Ectodermal cell (in vitro differentiated cells): ENCODE data around the gene LLPH.

Experiments
- H3K27ac ChIP-seq: 2 replicates; pipeline ENCODE4 v1.7.0; 2013; ENCODE audit warnings: mild to moderate bottlenecking, low read depth, low read length; ENCODE audit not compliant: insufficient read depth, poor library complexity, severe bottlenecking
- H3K27me3 ChIP-seq: 2 replicates; pipeline ENCODE4 v1.7.0; 2013; ENCODE audit warnings: mild to moderate bottlenecking, low read length; ENCODE audit not compliant: insufficient read depth, control insufficient read depth, poor library complexity, severe bottlenecking
- H3K36me3 ChIP-seq: one replicate; pipeline ENCODE4 v1.7.0; 2013; ENCODE audit warnings: low read length; ENCODE audit not compliant: control insufficient read depth, insufficient read depth
- H3K4me1 ChIP-seq: one replicate; pipeline ENCODE4 v1.7.0; 2013; ENCODE audit warnings: low read length; ENCODE audit not compliant: control insufficient read depth, insufficient read depth
- H3K4me3 ChIP-seq: 2 replicates; pipeline ENCODE4 v1.7.0; 2013; ENCODE audit warnings: low read depth, low read length, control low read depth; ENCODE audit not compliant: insufficient read depth
- H3K9me3 ChIP-seq: 2 replicates; pipeline ENCODE4 v1.7.0; 2013; ENCODE audit warnings: mild to moderate bottlenecking, low read length, moderate library complexity; ENCODE audit not compliant: control insufficient read depth
- WGBS, 2 experiments: methylation state at CpG; one replicate each; pipeline ENCODE4 v1.1.7; 2013; ENCODE audit warnings: missing lambda C conversion rate in 2 of 2; 5-methylcytosine and 5-hydroxymethylcytosine counted together

Gene LLPH

GRCh38 chr12:66092559-66093269 lies 37.8 kb downstream of the LLPH start:
- 14 to 29% methylated on average over 1 of the region's 1 CpG for WGBS, 2 experiments
- H3K27ac ChIP-seq, result no peak overlapping the region
- H3K9me3 ChIP-seq, result no peaks in the 10 kb centered on the region
- H3K36me3 ChIP-seq, result no peaks in the 10 kb centered on the region
- no peak overlapping the region for H3K4me3 ChIP-seq
- no peaks in the 10 kb centered on the region for H3K4me1 ChIP-seq
- no peaks in the 10 kb centered on the region for H3K27me3 ChIP-seq

- Histone ChIP-seq H3K27me3 (no peaks in the 10 kb centered on the region), H3K9me3 (no peaks in the 10 kb centered on the region), H3K27ac (no peak overlapping the region), H3K36me3 (no peaks in the 10 kb centered on the region), H3K4me1 (no peaks in the 10 kb centered on the region), H3K4me3 (no peak overlapping the region)
- WGBS, 2 experiments, result 93 to 94% methylated on average over 4 of the region's 4 CpGs
Observed at GRCh38 chr12:66090157-66090556, 40.4 kb downstream of the LLPH start.

- 44 to 52% methylated on average over 10 of the region's 10 CpGs for WGBS, 2 experiments
- H3K9me3 ChIP-seq, result no peaks in the 10 kb centered on the region
- H3K27ac ChIP-seq, result no peak overlapping the region
- no peaks in the 10 kb centered on the region for H3K27me3 ChIP-seq
- no peaks in the 10 kb centered on the region for H3K36me3 ChIP-seq
- H3K4me1 ChIP-seq, result no peaks in the 10 kb centered on the region
- no peak overlapping the region for H3K4me3 ChIP-seq
Observed at GRCh38 chr12:66087365-66087943, 43.1 kb downstream of the LLPH start.

- Histone ChIP-seq H3K27me3 (no peaks in the 10 kb centered on the region), H3K36me3 (no peaks in the 10 kb centered on the region), H3K9me3 (no peaks in the 10 kb centered on the region), H3K27ac (no peak overlapping the region), H3K4me3 (no peak overlapping the region), H3K4me1 (no peaks in the 10 kb centered on the region)
- 94 to 96% methylated on average over 2 of the region's 2 CpGs for WGBS, 2 experiments
Observed at GRCh38 chr12:66085998-66086397, 44.6 kb downstream of the LLPH start.

- no peaks in the 10 kb centered on the region for H3K9me3 ChIP-seq
- H3K4me1 ChIP-seq, result no peaks in the 10 kb centered on the region
- no peaks in the 10 kb centered on the region for H3K36me3 ChIP-seq
- H3K27ac ChIP-seq, result no peak overlapping the region
- H3K27me3 ChIP-seq, result no peaks in the 10 kb centered on the region
- 92 to 100% methylated on average over 1 of the region's 1 CpG for WGBS, 2 experiments
- H3K4me3 ChIP-seq, result no peak overlapping the region
Observed at GRCh38 chr12:66085213-66085612, 45.3 kb downstream of the LLPH start.

- Histone ChIP-seq H3K9me3 (no peaks in the 10 kb centered on the region), H3K27me3 (no peaks in the 10 kb centered on the region), H3K4me1 (no peaks in the 10 kb centered on the region), H3K27ac (no peak overlapping the region), H3K36me3 (no peaks in the 10 kb centered on the region), H3K4me3 (no peak overlapping the region)
- no CpG with 5 or more reads among the region's 1 CpG for WGBS, 2 experiments
Observed at GRCh38 chr12:66083766-66084165, 46.8 kb downstream of the LLPH start.

GRCh38 chr12:66082744-66083143 lies 47.8 kb downstream of the LLPH start:
- no peak overlapping the region for H3K27ac ChIP-seq
- H3K4me1 ChIP-seq, result no peaks in the 10 kb centered on the region
- H3K9me3 ChIP-seq, result no peaks in the 10 kb centered on the region
- WGBS, 2 experiments, result 67 to 100% methylated on average over 1 of the region's 1 CpG
- H3K36me3 ChIP-seq, result no peaks in the 10 kb centered on the region
- H3K4me3 ChIP-seq, result no peak overlapping the region
- no peaks in the 10 kb centered on the region for H3K27me3 ChIP-seq

- no peak overlapping the region for H3K4me3 ChIP-seq
- no peaks in the 10 kb centered on the region for H3K36me3 ChIP-seq
- WGBS, 2 experiments, result 88 to 92% methylated on average over 3 to 4 of the region's 4 CpGs
- H3K9me3 ChIP-seq, result no peaks in the 10 kb centered on the region
- no peak overlapping the region for H3K27ac ChIP-seq
- no peaks in the 10 kb centered on the region for H3K27me3 ChIP-seq
- H3K4me1 ChIP-seq, result no peaks in the 10 kb centered on the region
Observed at GRCh38 chr12:66080791-66081190, 49.8 kb downstream of the LLPH start.

GRCh38 chr12:66077542-66077941 lies 53.0 kb downstream of the LLPH start:
- Histone ChIP-seq H3K27me3 (no peaks in the 10 kb centered on the region), H3K36me3 (no peaks in the 10 kb centered on the region), H3K27ac (no peak overlapping the region), H3K4me3 (no peak overlapping the region), H3K9me3 (no peaks in the 10 kb centered on the region), H3K4me1 (no peaks in the 10 kb centered on the region)
- 85 to 87% methylated on average over 1 of the region's 1 CpG for WGBS, 2 experiments

- H3K4me1 ChIP-seq, result no peaks in the 10 kb centered on the region
- 90 to 96% methylated on average over 1 to 2 of the region's 2 CpGs for WGBS, 2 experiments
- H3K27ac ChIP-seq, result no peak overlapping the region
- no peaks in the 10 kb centered on the region for H3K36me3 ChIP-seq
- no peaks in the 10 kb centered on the region for H3K9me3 ChIP-seq
- no peaks in the 10 kb centered on the region for H3K27me3 ChIP-seq
- no peak overlapping the region for H3K4me3 ChIP-seq
Observed at GRCh38 chr12:66074561-66074960, 56.0 kb downstream of the LLPH start.
